ENCODE results near the gene UTP11.
A peak's percentile ranks its signal among the peaks of the same experiment; 100 is the strongest.
"Not testable (repeated sequence)": the region's sequence is repeated elsewhere in the genome, so short reads cannot be mapped to it uniquely, and the experiment has no call there.

Gene UTP11, protein sequence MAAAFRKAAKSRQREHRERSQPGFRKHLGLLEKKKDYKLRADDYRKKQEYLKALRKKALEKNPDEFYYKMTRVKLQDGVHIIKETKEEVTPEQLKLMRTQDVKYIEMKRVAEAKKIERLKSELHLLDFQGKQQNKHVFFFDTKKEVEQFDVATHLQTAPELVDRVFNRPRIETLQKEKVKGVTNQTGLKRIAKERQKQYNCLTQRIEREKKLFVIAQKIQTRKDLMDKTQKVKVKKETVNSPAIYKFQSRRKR

DNA sequence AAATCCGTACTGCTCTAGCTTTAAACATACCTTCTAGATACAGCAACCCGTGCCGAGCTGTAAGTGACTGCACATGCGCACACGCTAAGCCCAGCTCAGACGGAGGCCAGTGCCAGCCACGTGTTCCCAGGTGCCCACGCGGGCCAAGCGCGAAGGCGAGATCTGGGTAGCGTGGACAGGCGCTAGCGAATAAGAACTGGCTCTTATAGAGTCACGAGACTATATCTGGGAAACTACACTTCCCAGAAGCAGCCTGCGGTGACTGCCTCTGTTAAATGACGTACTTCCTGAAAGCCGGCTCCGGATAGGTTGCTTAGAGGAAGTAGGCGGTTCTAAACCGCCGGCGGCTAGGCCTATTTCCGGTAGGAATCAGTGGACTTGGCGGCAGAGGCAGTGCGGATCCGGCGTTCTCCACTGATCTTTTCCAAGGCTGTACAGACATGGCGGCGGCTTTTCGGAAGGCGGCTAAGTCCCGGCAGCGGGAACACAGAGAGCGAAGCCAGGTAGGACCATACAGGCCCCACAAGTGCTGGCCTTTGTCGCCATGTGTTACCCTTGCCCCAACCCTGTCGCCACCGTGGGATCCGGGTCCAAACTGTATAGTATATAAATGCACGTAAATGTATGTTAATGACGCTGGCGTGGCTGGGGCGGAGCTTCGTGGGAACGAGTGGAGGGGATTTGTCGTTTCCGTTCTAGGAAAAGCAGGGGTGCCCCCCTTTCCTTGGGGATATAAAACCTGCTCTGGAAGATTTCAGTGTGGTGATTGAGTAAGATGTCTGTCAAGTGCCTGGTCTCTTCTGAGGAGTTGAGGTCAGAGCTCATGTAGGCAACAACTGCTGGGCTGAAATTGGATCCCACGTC lies at the start of gene UTP11:
UTP11 (plus strand) TSS at position 372 of the 864 bp plus-strand sequence; CDS start at position 441, 69 bp downstream.
- DNase-seq = peak; percentile 86

DNA sequence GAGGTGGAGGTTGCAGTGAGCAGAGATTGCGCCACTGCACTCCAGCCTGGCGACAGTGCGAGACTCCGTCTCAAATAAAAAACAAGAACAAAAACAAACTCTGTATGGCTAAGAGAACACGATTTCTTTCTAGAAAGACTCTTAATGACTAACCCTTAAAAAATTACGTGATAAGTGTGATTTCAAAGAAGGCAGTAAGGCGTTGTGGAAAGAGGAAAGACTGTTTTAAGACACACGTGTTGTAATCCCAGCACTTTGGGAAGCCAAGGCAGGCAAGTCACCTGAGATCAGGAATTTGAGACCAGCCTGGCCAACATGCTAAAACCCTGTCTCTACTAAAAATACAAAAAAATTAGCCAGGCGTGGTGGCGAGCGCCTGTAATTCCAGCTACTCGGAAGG lies 48.4 kb upstream of the UTP11 start:
- not testable (repeated sequence) for DNase-seq

DNA sequence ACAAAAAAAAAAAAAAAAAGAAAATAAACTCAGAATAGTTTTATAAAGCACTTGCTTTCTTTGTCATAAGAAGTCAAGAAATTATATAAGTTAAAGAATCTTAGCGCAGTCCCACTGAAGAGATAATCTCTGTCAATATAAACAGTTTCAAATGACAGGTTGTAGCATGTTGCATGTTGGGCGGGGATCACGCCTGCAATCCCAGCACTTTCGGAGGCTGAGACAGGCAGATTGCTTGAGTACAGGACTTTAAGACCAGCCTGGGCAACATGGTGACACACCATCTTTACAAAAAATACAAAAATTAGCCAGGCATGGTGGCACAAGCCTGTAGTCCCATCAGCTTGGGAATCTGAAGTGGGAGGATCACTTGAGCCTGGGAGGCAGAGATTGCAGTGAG lies 47.2 kb upstream of the UTP11 start:
- no peak for DNase-seq

DNA sequence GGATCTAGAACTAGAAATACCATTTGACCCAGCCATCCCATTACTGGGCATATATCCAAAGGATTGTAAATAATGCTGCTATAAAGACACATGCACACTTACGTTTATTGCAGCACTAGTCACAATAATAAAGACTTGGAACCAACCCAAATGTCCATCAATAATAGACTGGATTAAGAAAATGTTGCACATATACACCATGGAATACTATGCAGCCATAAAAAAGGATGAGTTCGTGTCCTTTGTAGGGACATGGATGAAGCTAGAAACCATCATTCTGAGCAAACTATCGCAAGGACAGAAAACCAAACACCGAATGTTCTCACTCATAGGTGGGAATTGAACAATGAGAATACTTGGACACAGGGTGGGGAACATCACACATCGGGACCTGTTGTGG lies 38.9 kb upstream of the UTP11 start:
- not testable (repeated sequence) for DNase-seq

DNA sequence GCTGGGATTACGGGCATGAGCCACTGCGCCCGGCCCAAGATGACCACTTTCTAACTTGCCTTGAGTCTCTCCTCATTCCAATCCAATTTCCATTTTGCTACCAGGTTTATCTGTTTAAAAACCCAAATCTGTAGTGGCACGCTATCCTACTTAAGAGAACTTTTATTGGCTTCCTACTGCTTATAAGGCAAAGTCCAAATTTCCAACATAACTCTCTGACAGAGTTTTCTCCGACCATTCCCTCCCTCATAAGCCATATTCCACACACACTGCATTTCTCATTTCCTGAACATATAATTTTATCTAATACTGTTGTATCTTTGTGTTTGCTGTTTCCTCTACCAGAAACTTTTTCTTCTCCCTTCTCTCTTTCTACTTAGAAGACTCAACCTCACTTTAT lies 38.0 kb upstream of the UTP11 start:
- no peak for DNase-seq

DNA sequence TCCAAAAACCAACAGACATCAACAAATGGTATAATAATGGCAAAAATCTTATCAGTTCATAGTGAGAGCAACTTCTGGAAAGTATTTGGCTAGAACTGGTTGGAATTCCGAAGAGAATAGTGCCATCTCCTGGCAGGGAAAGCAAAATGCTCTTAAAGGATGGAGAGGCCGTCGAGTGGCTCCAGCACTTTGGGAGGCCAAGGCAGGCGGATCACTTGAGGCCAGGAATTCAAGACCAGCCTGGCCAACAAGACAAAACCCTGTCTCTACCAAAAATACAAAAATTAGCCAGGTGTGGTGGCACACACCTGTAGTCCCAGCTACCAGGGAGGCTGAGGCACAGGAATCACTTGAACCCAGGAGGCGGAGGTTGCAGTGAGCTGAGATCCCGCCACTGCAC lies 37.5 kb upstream of the UTP11 start:
- not testable (repeated sequence) for DNase-seq

DNA sequence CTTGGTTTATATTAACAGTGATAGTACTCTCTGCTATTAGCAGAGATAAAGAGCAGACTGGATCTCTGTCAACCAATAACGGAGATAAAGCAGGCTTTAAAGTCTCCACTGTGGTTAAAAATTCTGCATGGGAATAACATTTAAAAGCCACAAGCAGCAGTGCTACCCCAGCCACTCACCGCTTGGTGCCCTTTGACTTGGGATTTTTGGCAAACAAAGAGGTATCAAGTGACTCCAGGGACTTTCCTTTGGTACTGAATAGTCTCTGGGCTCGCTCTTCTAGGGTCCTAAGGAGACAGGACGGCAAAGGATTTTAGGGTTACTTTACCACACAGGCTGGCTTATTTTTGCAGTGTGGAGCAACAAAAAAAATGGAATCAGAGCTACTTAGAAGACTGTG lies 34.0 kb upstream of the UTP11 start:
- DNase-seq = no peak

DNA sequence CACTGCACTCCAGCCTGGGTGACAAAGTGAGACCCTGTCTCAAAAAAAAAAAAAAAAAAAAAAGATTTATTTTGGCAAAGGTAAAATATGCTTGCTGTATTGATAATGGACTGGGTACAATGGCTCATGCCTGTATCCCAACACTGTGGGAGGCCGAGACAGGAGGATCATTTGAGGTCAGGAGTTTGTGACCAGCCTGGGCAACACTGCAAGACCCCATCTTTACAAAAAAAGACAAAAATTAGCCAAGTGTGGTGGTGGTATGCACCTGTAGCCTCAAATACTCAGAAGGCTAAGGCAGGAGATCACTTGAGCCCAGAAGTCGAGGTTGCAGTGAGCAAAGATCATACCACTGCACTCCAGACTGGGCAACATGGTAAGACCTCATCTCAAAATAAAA lies 29.0 kb upstream of the UTP11 start:
- DNase-seq = no peak

DNA sequence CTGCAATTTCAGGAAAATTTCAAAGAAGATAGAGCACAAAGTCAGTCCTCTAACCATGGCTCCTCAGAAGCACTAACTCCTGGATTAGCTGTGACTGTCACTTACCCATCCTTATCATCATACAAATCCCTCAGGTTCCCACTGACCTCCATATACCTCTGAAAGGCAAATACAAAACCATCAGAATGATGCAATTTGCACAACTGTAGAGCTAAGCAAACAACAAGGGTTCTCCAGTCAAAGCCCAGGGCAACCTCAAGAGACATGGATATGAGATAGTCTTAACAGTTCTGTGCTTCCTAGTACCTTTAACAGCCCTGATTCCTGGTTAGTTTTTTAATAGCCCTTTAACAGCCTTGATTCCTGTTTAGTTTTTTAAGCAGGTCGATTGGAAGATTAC lies 24.9 kb upstream of the UTP11 start:
- no peak for DNase-seq

DNA sequence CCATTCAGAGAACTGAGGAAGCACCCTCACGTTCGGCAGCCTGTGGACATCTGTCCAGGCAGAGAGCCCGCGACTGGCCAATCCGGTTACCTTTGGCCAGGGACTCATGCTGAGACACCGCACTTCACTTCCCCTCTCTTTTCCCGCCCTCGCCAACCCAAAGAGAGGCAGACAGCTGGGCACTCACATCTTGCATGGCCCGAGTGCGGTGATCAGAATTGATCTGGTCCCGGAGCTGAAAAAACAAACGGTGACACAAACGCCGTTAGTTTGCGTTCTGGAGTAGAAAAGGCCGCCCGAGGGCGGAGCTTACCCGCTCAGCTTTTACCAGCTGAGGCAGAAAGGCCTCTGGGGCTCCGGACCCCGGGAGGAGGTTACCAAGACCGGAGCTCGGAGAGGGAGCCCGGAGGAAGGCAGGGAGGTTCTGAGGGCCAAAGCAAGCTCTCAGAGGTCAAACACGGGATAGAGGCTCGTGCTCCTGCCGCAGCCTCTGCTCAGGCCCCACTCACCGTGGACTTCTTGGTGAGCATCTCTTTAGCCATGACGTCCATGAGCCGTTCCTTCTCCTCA lies 23.1 kb upstream of the UTP11 start:
- peak; percentile 61 for DNase-seq

DNA sequence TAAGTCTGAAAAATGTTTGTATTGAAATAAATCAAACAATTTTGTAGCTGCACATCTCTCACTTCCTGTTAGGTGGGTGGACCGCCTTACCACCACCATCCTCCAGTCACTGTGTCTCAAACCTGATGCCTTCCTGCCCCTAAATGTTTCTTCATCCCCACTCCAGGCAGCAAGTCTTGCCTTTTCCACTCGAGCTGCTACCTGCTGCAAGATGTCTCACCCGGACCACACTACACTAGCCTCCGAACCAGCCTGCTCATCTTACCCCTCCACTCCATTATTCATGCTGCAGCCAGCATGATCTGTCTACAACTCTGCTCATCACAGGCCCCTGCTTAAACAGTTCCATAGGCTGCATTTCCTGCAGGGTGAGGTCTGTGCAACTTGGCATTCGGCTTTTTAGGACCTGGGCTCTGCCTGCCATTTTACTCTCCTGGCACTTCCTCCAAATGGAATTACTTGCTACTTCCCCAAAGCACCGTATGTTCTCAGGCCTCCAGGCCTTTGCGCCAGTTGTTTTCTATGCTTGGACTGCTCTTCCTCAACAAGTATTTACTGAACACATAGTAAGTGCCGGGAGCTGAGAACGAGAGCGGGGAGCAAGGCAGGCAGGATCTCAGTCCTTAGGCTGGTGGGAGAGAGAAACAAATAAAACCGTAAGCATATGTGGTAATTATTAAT lies 17.5 kb upstream of the UTP11 start:
- DNase-seq = no peak

DNA sequence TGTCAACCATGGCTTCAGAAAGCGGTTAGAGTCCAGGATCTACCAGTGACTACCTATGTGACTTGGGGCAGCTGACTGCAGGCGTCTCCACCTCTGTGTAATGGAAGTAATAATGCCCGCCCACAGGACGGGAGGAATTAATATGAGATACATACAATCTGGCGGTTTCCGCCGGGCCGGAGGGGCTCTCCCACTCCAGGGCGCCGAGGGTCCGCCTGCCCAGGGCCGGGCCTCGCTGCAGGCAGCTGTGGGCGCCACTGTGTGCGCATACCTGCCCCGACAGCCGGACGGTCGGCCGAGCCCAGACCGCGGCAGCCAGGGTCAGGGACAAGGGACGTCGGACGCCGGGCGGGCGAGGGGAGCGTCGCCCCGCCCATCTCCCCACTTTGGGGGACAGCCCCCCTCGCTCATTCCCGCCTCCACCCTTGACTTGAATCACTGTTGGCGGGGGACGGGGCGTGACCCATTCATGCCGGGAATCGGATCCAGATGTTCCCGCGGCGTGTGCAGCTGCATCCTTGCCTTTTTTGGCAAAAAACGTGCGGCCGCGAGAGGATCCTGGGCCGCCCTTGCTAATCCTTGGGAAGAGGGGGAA lies 16.7 kb upstream of the UTP11 start:
- no peak for DNase-seq

DNA sequence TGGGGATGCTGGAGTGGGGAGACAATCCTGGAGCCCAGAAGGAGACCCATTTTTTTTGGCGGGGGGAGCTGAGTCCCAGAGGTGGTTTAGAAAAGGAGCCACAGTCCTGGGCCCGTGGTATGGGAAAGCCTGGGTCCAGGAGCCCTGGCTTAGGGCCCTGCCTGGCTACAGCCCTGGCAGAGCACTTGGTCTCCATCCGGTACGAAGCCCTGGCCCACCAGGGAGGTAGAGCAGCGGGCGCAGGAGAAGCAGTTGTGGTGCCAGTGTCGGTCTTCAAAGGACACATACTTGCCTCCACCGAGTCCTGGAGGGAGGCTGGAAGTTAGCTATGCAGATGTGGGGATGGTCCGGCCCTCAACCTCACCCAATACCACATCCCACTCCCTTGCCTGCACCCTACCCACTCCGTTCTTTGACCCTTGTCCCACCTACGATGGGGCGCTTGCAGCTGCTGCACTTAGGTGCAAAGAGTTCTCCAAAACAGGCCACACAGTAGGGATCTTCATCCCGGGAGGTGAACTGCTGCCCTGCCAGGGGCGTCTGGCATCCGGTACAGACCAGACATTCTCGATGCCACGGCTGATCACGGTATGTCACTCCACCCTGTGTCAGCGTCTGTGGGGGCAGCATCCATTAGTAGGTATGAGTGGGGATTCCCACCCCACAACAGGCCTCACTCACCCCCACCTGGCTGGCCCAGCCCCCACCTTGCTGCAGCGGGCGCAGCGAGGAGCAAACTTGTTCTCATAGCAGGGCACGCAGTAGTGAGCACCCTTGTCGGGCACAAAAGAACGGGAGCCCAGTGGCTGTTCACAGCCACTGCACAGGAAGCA lies 15.1 kb upstream of the UTP11 start:
- no peak for DNase-seq

DNA sequence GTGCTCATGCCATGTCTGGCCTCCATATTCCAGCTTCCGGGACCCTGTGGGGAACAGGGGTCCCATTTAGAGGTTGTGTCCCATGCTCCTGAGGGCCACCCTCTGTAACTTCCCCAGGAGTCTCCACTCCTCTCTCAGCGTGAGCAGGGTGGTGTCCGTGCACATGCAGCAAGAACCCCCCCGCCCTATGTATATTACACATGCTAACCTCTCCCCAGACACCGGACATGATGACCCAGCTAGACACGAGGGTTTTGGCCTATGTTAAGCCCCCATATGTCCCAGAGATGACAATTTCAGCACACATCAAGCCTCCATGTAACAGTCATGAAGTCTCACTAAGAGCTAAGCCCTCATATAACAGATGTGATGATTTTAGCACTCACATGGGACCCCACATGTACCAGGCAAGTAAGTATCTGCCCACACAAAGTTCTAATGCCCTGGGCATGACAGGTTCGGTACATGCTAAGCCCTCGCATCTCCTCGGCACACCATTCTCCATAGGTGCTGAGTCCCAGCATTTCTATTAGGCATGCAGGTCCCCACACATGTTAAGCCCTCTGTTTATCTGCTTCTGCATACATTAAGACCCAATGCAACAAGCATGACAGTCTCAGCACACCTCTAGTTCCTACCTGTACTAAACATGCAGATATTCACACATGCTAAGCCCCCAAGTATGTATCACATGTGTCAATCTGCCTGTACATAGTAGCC lies 14.3 kb upstream of the UTP11 start:
- no peak for DNase-seq

DNA sequence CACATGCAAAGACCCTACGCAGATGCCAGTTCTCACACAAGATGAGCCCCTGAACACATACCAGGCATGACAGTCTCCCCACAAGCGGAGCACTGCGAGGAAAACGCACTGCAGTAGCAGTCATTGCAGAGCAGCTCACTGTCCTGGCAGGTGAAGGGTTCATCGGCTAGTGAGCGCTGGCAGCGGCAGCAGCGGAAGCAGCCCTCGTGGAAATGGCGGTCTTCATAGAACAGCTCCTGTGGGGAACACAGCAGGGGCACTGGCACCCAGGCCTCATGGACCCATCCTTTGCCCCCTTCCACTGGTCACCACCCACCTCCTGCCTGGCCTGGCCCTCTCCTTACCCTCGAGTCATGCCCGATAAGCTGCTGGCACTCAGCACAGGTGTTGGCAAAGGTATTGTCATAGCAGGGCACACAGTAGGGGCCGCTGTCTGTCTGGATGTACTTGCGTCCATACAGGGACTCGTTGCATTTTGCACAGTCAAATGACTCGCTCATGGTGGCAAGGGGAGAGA lies 13.6 kb upstream of the UTP11 start:
- no peak for DNase-seq

DNA sequence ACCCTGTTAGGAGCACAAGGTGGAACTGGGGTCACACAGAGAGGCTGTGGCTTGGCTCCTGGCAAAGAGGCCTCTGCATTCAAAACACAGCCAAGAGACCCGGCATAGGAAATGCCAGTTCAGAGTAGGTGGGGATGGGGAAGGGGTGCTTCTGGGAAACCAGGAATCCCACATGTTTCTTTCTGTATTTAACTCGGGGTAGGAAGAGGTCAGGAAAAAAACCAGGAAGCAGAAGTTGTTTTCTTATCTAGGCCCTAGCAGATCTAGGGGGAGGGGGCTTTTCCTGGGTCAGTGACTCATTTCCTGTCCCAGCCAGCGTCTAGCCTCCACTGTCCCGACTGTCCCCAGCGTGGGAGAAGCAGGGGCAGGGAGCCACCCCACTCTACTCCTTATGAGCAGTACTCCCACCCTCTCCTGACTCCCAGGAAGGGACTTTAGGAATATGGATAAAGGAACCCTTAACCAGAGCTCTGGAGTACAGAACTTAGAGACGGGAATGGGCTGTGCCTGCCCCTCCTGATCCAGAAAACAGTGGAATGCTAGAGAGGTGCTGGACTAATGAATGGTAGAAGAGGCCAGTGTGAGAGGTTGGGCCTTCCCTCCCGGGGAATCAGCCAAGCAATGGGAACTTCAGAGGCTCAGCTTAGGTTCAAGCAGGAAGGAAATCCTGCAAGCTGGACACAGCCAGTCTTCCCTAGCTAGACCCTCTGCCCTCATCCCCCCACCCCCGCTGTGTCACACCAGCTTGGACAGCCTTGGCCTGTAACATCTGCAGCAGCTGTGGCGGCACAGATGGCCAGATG lies 12.9 kb upstream of the UTP11 start:
- DNase-seq = no peak

DNA sequence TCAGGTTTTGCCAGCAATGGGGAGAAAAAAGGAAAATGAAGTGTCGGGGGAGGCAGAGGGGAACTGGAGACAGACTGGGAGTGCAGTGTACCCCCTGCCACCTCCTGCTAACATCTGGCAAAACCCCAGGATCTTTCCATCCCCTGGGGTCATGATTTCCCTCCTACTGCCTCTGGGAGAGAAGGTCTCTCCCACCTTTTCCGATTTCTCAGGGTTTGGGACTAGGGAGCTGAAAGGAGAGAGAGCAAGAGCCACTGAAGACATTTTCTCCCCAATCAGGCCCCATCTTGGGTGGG lies 12.4 kb upstream of the UTP11 start:
- DNase-seq = no peak

DNA sequence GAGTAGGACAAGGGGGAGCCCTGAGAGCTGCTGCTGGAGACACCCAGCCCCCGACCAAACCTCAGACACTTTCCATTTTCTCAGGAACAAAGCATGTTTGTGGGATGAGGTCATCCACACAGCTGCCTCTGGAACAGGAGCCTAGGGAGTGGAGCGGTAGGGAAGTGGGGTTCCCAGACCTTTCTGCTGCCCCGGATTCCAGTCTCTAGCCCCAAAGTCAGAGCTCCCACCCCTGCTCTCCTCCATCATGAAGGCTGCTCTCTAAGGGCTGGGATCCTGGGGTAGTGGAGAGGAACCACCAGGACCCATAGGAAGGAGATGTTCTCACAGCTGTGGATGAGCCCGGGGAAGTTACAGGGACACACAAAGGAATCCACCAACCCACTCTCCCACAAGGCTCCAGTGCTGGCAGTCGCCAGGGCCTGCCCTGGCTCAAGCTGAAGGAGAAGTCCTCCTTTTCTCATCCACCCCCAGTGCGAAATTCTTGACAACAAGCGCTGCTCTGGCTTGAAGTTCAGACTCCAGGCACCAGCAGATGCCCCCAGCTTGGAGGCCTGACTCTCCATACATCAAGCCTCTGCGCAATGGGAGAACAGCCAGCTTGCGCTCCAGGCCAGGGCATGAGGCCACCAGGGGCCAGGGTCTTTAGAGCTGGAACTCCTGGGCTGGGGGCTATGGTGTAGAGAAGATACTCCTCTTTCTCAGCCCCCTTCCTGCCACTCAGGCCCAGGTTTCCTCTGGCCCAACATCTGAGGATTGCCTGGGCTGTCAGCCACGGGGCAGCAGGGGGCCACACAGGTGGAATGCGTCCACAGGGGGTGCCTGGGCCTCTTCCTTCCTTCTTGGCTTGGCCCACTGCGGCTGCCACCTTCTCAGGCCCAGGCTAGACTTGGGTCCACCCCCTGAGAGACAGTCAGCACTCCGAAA lies 11.7 kb upstream of the UTP11 start:
- no peak for DNase-seq

Measured in activated CD4-positive, CD25-positive, alpha-beta regulatory T cell treated with anti-CD3 and anti-CD28 coated beads, Interleukin-2, amount 50 U/mL, for 72 hours (primary cell).